Measurements from ENCODE around the gene TRMT44. TPM values are rescaled to one million over a fixed set of nuclear protein-coding genes. Genes with fewer than 3 reads are reported as not detected.

Gene TRMT44
- total RNA-seq, 1 experiment from 2014 or later: 24.4 TPM

GRCh38 chr4:8435656-8436121, 4.9 kb upstream of the TRMT44 start:
- no peaks in the 10 kb centered on the region for H3K27me3 Mint-ChIP-seq (ENCODE audit: insufficient read depth, unreplicated experiment)
- no peak for DNase-seq (ENCODE audit: unreplicated experiment)
- no peaks in the 10 kb centered on the region for H3K9me3 Mint-ChIP-seq (ENCODE audit: unreplicated experiment)
- peaks cover 18% of the 10 kb centered on the region for H3K36me3 Mint-ChIP-seq (ENCODE audit: insufficient read depth, unreplicated experiment)
- POLR2A ChIA-PET: interaction anchor here (0.8 kb wide), 1 partner anchor 8 kb away, joined by 5 read pairs; no protein-coding TSS in a partner anchor
- no peak for TF ChIP-seq CTCF (IDR thresholded peaks at IDR 0.05; ENCODE audit: unreplicated experiment)
- no TSS peak for BruUV-seq (replicated peaks)
- H3K27ac Mint-ChIP-seq (ENCODE audit: low read depth, unreplicated experiment): peak overlapping the region; percentile 46
- peak overlapping the region; percentile 63 for H3K4me3 Mint-ChIP-seq (ENCODE audit: unreplicated experiment)
- H3K4me1 Mint-ChIP-seq (ENCODE audit: insufficient read depth, unreplicated experiment): peaks cover 36% of the 10 kb centered on the region
- intact Hi-C loops (cut with micrococcal nuclease): no loop called here
- CTCF ChIA-PET: interaction anchor here (0.7 to 2.2 kb wide), 6 partner anchors 9 to 193 kb away, joined by 3 to 8 read pairs (median 6); no protein-coding TSS in a partner anchor

GRCh38 chr4:8437281-8437680, 3.3 kb upstream of the TRMT44 start:
- ChIA-PET CTCF (interaction anchor here (0.6 to 2.2 kb wide), 11 partner anchors 9 to 509 kb away, joined by 3 to 8 read pairs (median 3); no protein-coding TSS in a partner anchor), POLR2A (interaction anchor here (0.6 to 6.7 kb wide), 7 partner anchors 9 to 1079 kb away, joined by 3 to 105 read pairs (median 3); no protein-coding TSS in a partner anchor)
- H3K36me3 Mint-ChIP-seq (ENCODE audit: insufficient read depth, unreplicated experiment): peaks cover 13% of the 10 kb centered on the region
- H3K27me3 Mint-ChIP-seq (ENCODE audit: insufficient read depth, unreplicated experiment): no peaks in the 10 kb centered on the region
- intact Hi-C loops (cut with micrococcal nuclease): no loop called here
- H3K9me3 Mint-ChIP-seq (ENCODE audit: unreplicated experiment): no peaks in the 10 kb centered on the region
- H3K27ac Mint-ChIP-seq (ENCODE audit: low read depth, unreplicated experiment): peak overlapping the region; percentile 100
- TF ChIP-seq CTCF (IDR thresholded peaks at IDR 0.05; ENCODE audit: unreplicated experiment): no peak
- peaks cover 44% of the 10 kb centered on the region for H3K4me1 Mint-ChIP-seq (ENCODE audit: insufficient read depth, unreplicated experiment)
- no TSS peak for BruUV-seq (replicated peaks)
- DNase-seq (ENCODE audit: unreplicated experiment): peak; percentile 2
- H3K4me3 Mint-ChIP-seq (ENCODE audit: unreplicated experiment): peak overlapping the region; percentile 98

GRCh38 chr4:8438743-8439142, 1.8 kb upstream of the TRMT44 start:
- POLR2A ChIA-PET: interaction anchor here (0.7 to 6.7 kb wide), 2 partner anchors 11 to 715 kb away, joined by 3 to 105 read pairs; no protein-coding TSS in a partner anchor
- peak overlapping the region; percentile 100 for H3K27ac Mint-ChIP-seq (ENCODE audit: low read depth, unreplicated experiment)
- H3K4me1 Mint-ChIP-seq (ENCODE audit: insufficient read depth, unreplicated experiment): peaks cover 58% of the 10 kb centered on the region

More at GRCh38 chr4:8438743-8439142, 1.8 kb upstream of the TRMT44 start:
- Mint-ChIP-seq H3K9me3 (ENCODE audit: unreplicated experiment) (no peaks in the 10 kb centered on the region), H3K4me3 (ENCODE audit: unreplicated experiment) (peak overlapping the region; percentile 98), H3K27me3 (ENCODE audit: insufficient read depth, unreplicated experiment) (no peaks in the 10 kb centered on the region), H3K36me3 (ENCODE audit: insufficient read depth, unreplicated experiment) (peaks cover 17% of the 10 kb centered on the region)
- no peak for DNase-seq (ENCODE audit: unreplicated experiment)
- intact Hi-C loops (cut with micrococcal nuclease): no loop called here
- BruUV-seq (replicated peaks): no TSS peak
- CTCF ChIA-PET: interaction anchor here (0.6 to 1.8 kb wide), 5 partner anchors 12 to 262 kb away, joined by 3 to 5 read pairs (median 3); no protein-coding TSS in a partner anchor
- no peak for TF ChIP-seq CTCF (IDR thresholded peaks at IDR 0.05; ENCODE audit: unreplicated experiment)

Measured in MCF 10A (cell line).